HCT116 (cell line): ENCODE results near the gene APIP. TPM values are rescaled to one million over a fixed set of nuclear protein-coding genes. Genes with fewer than 3 reads are reported as not detected.

Experiments
- ATAC-seq: fragments of 200-7000 bp; cut with Tn5 transposase; 2 replicates; pipeline ENCODE4 v1.9.1; 2020; ENCODE audit warnings: mild to moderate bottlenecking, moderate library complexity
- BruUV-seq: library from RNA; stranded (reverse); fragments of 400-500 nt; replicated peaks from 2 replicates; lab custom pipeline; 2021; lab: Mats Ljungman, UMichigan
- CTCF ChIA-PET: fragments of 300-600 bp; sonication (Branson Sonifier 250); formaldehyde crosslinking; loops from one replicate; lab custom pipeline; 2021; ENCODE audit warnings: antibody characterized with exemption; lab: Charles Lee
- POLR2A ChIA-PET: fragments of 300-600, 350-600 bp; sonication (Branson Sonifier 250); formaldehyde crosslinking; loops from one replicate; lab custom pipeline; 2021; ENCODE audit warnings: antibody characterized with exemption; lab: Charles Lee
- RAD21 ChIA-PET, 2 experiments: fragments of 300-600 bp; sonication (Branson Sonifier 250); formaldehyde crosslinking; loops; one replicate each; lab custom pipeline; 2023; ENCODE audit warnings: low total read pairs in 2 of 2; ENCODE audit not compliant: uncharacterized antibody in 2 of 2, unreplicated experiment in 2 of 2, low non-redundant PET in 1 of 2; lab: Charles Lee
- DNase-seq: peaks from one replicate; pipeline ENCODE4 v3.0.0-alpha.2; 2010; ENCODE audit warnings: low read depth, low spot score
- H2AFZ ChIP-seq: fragments of 200-600 bp; shearing (Covaris generic), sonication (generic); 2 replicates; pipeline ENCODE4 v1.6.1; 2017; ENCODE audit warnings: low read depth, mixed run types, mixed read lengths, antibody characterized with exemption, low read length; ENCODE audit not compliant: poor library complexity, severe bottlenecking
- H3K27ac ChIP-seq: 2 replicates; pipeline ENCODE4 v1.5.1; 2012; ENCODE audit warnings: low read depth, low read length
- H3K27me3 ChIP-seq: fragments of 200-600 bp; sonication (generic); 2 replicates; pipeline ENCODE4 v1.6.1; 2016; ENCODE audit warnings: mixed run types, low read length, mixed read lengths; ENCODE audit not compliant: insufficient read depth
- H3K36me3 ChIP-seq, 2 experiments: fragments of 200-500 bp in 1 of 2; fragments of 200-600 bp in 1 of 2; sonication (Bioruptor generic) in 1 of 2; sonication (generic) in 1 of 2; 2 replicates each; pipeline versions ENCODE4 v1.5.1 to v1.6.1; 2014 to 2016; ENCODE audit warnings: low read length in 2 of 2, inconsistent platforms in 1 of 2, mixed read lengths in 1 of 2, mixed run types in 1 of 2; ENCODE audit not compliant: insufficient read depth in 2 of 2, control insufficient read depth in 1 of 2
- H3K4me1 ChIP-seq, 2 experiments: fragments of 200-600 bp in 1 of 2; sonication (generic) in 1 of 2; 2 replicates each; pipeline versions ENCODE4 v1.5.1 to v1.6.1; 2012 to 2017; ENCODE audit warnings: low read length in 2 of 2, inconsistent platforms in 1 of 2, mild to moderate bottlenecking in 1 of 2, mixed read lengths in 1 of 2, mixed run types in 1 of 2, moderate library complexity in 1 of 2; ENCODE audit not compliant: insufficient read depth in 2 of 2, control insufficient read depth in 1 of 2
- H3K4me2 ChIP-seq: fragments of 200-600 bp; sonication (generic); 2 replicates; pipeline ENCODE4 v1.6.1; 2017; ENCODE audit warnings: mixed run types, low read length, mixed read lengths
- H3K4me3 ChIP-seq, 2 experiments: fragments of 200-600 bp in 1 of 2; sonication (generic) in 1 of 2; replicated peaks in 1 of 2; 2 replicates each; pipeline ENCODE4 v1.5.1; 2011 to 2016; ENCODE audit warnings: low read length in 2 of 2, control low read depth in 1 of 2, low read depth in 1 of 2, mild to moderate bottlenecking in 1 of 2, mixed read lengths in 1 of 2, mixed run types in 1 of 2
- H3K79me2 ChIP-seq: fragments of 200-600 bp; sonication (generic); 2 replicates; pipeline ENCODE4 v1.6.1; 2017; ENCODE audit warnings: mild to moderate bottlenecking, mixed run types, low read length, moderate library complexity, mixed read lengths; ENCODE audit not compliant: insufficient read depth
- H3K9ac ChIP-seq: fragments of 200-600 bp; sonication (generic); 2 replicates; pipeline ENCODE4 v1.6.1; 2016; ENCODE audit warnings: low read length, mixed read lengths
- H3K9me2 ChIP-seq: fragments of 200-600 bp; sonication (generic), shearing (Covaris generic); 2 replicates; pipeline ENCODE4 v1.6.1; 2017; ENCODE audit warnings: mixed run types, mild to moderate bottlenecking, moderate library complexity; ENCODE audit not compliant: insufficient read depth
- H3K9me3 ChIP-seq, 2 experiments: fragments of 200-500 bp in 1 of 2; fragments of 200-600 bp in 1 of 2; sonication (Bioruptor generic) in 1 of 2; sonication (generic) in 1 of 2; 2 replicates each; pipeline ENCODE4 v1.6.1; 2014 to 2017; ENCODE audit warnings: low read length in 2 of 2, mixed read lengths in 2 of 2, inconsistent platforms in 1 of 2, low read depth in 1 of 2, mild to moderate bottlenecking in 1 of 2, mixed run types in 1 of 2, moderate library complexity in 1 of 2; ENCODE audit not compliant: control insufficient read depth in 1 of 2, insufficient read depth in 1 of 2
- H4K20me1 ChIP-seq: fragments of 200-600 bp; sonication (generic), shearing (Covaris generic); 2 replicates; pipeline ENCODE4 v1.6.1; 2017; ENCODE audit warnings: mixed run types, mild to moderate bottlenecking, moderate library complexity; ENCODE audit not compliant: insufficient read depth
- MAX ChIP-seq: IDR thresholded peaks from 2 replicates; pipeline ENCODE4 v1.6.1; 2012
- POLR2A ChIP-seq: IDR thresholded peaks from 2 replicates; pipeline ENCODE4 v1.7.0; 2011; ENCODE audit warnings: borderline replicate concordance; ENCODE audit not compliant: insufficient read depth, insufficient read length; ENCODE audit errors: extremely low read depth
- RAD21 ChIP-seq: IDR thresholded peaks from 2 replicates; pipeline ENCODE4 v1.6.1; 2012; ENCODE audit warnings: low read depth, mild to moderate bottlenecking
- SP1 ChIP-seq: IDR thresholded peaks from 2 replicates; pipeline ENCODE4 v1.6.1; 2012; ENCODE audit warnings: low read depth
- YY1 ChIP-seq: IDR thresholded peaks from 2 replicates; pipeline ENCODE4 v1.6.1; 2011; ENCODE audit warnings: low read length, low read depth, moderate library complexity, mild to moderate bottlenecking; ENCODE audit not compliant: insufficient replicate concordance; ENCODE audit errors: extremely low read depth
- intact Hi-C: fragments of 100-400 bp; cut with micrococcal nuclease; formaldehyde crosslinking; loops from 2 replicates; pipeline ENCODE4 v1.10.0; 2022
- total RNA-seq: library from RNA; stranded (reverse); gene quantifications from one replicate; pipeline ENCODE4 v1.2.1, GENCODE V29; 2021; ENCODE audit not compliant: unreplicated experiment

APIP gene
- total RNA-seq, 1 experiment from 2014 or later: 41.2 TPM

- H3K4me2 ChIP-seq: no peak overlapping the region
- ChIA-PET RAD21 (no interaction called here), CTCF (no interaction called here), POLR2A (no interaction called here)
- ATAC-seq (no peak), DNase-seq (no peak)
- no peak overlapping the region for H3K9ac ChIP-seq
- 0 out of 4 replicates have a peak, but pooled peaks cover 0 to 6% of the 10 kb centered on the region in 2 experiments for H3K4me1 ChIP-seq
- BruUV-seq: no TSS peak
- H3K79me2 ChIP-seq: peaks cover 56% of the 10 kb centered on the region
- no peaks in the 10 kb centered on the region for H3K9me2 ChIP-seq
- H3K27ac ChIP-seq: no peak overlapping the region
- H3K4me3 ChIP-seq: no peak overlapping the region
- H3K36me3 ChIP-seq: no peaks in the 10 kb centered on the region
- no peaks in the 10 kb centered on the region for H3K27me3 ChIP-seq
- H2AFZ ChIP-seq: no peak overlapping the region
- intact Hi-C loops: loop anchor here (5.0 to 10.0 kb wide), 3 partner anchors 236 to 1339 kb away; no protein-coding TSS in a partner anchor
- no peaks in the 10 kb centered on the region for H4K20me1 ChIP-seq
- TF ChIP-seq YY1 (no peak), SP1 (no peak), MAX (no peak), POLR2A (no peak), RAD21 (no peak)
- H3K9me3 ChIP-seq: no peaks in the 10 kb centered on the region
Measured at GRCh38 chr11:34928268-34928959, 12.2 kb upstream of the APIP start.

- H3K27ac ChIP-seq: no peak overlapping the region
Measured at GRCh38 chr11:34926831-34927132, 10.6 kb upstream of the APIP start.

More at GRCh38 chr11:34926831-34927132, 10.6 kb upstream of the APIP start:
- CTCF ChIA-PET: interaction anchor here (0.7 to 3.2 kb wide), 17 partner anchors 10 to 486 kb away, joined by 3 to 37 read pairs (median 4); partner anchors contain the start of genes APIP, CD44 and PDHX
- H3K4me2 ChIP-seq: no peak overlapping the region
- H3K4me1 ChIP-seq: 0 out of 4 replicates have a peak, but pooled peaks cover 0 to 6% of the 10 kb centered on the region in 2 experiments
- no TSS peak for BruUV-seq
- H3K9ac ChIP-seq: no peak overlapping the region
- ATAC-seq (no peak), DNase-seq (no peak)
- no peaks in the 10 kb centered on the region for H3K27me3 ChIP-seq
- H3K79me2 ChIP-seq: peaks cover 72% of the 10 kb centered on the region
- no peak overlapping the region for H2AFZ ChIP-seq
- H3K4me3 ChIP-seq: no peak overlapping the region
- no peaks in the 10 kb centered on the region for H4K20me1 ChIP-seq
- no peaks in the 10 kb centered on the region for H3K9me3 ChIP-seq
- TF ChIP-seq YY1 (no peak), RAD21 (no peak), MAX (no peak)
- H3K9me2 ChIP-seq: no peaks in the 10 kb centered on the region
- POLR2A ChIA-PET: no interaction called here
- intact Hi-C loops: loop anchor here (1.0 to 10.0 kb wide), 5 partner anchors 238 to 1341 kb away; no protein-coding TSS in a partner anchor
- no peaks in the 10 kb centered on the region for H3K36me3 ChIP-seq
- RAD21 ChIA-PET: interaction anchor here (0.6 to 0.9 kb wide), 4 partner anchors 83 to 465 kb away, joined by 3 to 4 read pairs (median 3); no protein-coding TSS in a partner anchor
